NCI-H2196 treated with DMSO at 0.1 percent for 48 hours (cell line): ENCODE results near the gene SLC6A1.

ENCODE experiments used
- DNase-seq: peaks from one replicate; lab custom pipeline; 2025; ENCODE audit not compliant: unreplicated experiment; lab: John Stamatoyannopoulos, UW

SLC6A1 gene

GRCh38 chr3:10992017-10992942 is at the start of gene SLC6A1:
Gene SLC6A1 (plus strand): TSS chr3:10992748. CDS start chr3:11017212, 24,464 bp downstream.
- no peak for DNase-seq

- DNase-seq = no peak
These were observed 47.7 kb upstream of the SLC6A1 start for GRCh38 chr3:10944866-10945265.

- DNase-seq = no peak
These were observed 46.8 kb upstream of the SLC6A1 start for GRCh38 chr3:10945683-10946287.

- no peak for DNase-seq
These were observed 46.0 kb upstream of the SLC6A1 start for GRCh38 chr3:10946526-10946925.

- DNase-seq = no peak
These were observed 44.2 kb upstream of the SLC6A1 start for GRCh38 chr3:10948326-10948725.

GRCh38 chr3:10949197-10949596 is 43.4 kb upstream of the SLC6A1 start:
- no peak for DNase-seq

- no peak for DNase-seq
These were observed 41.9 kb upstream of the SLC6A1 start for GRCh38 chr3:10950476-10951294.

- DNase-seq = no peak
These were observed 41.1 kb upstream of the SLC6A1 start for GRCh38 chr3:10951295-10951926.

GRCh38 chr3:10952525-10952924 is 40.0 kb upstream of the SLC6A1 start:
- no peak for DNase-seq

GRCh38 chr3:10954740-10955139 is 37.8 kb upstream of the SLC6A1 start:
- DNase-seq = no peak

- no peak for DNase-seq
These were observed 36.7 kb upstream of the SLC6A1 start for GRCh38 chr3:10955711-10956453.

GRCh38 chr3:10956531-10956930 is 36.0 kb upstream of the SLC6A1 start:
- DNase-seq = no peak

GRCh38 chr3:10956986-10957385 is 35.6 kb upstream of the SLC6A1 start:
- no peak for DNase-seq

GRCh38 chr3:10957976-10958749 is 34.4 kb upstream of the SLC6A1 start:
- peak; percentile 63 for DNase-seq

- no peak for DNase-seq
These were observed 32.3 kb upstream of the SLC6A1 start for GRCh38 chr3:10960255-10960654.

- no peak for DNase-seq
These were observed 30.6 kb upstream of the SLC6A1 start for GRCh38 chr3:10961921-10962320.

- peak; percentile 15 for DNase-seq
These were observed 30.0 kb upstream of the SLC6A1 start for GRCh38 chr3:10962481-10963036.

GRCh38 chr3:10964537-10965167 is 27.9 kb upstream of the SLC6A1 start:
- no peak for DNase-seq

- peak; percentile 8 for DNase-seq
These were observed 24.1 kb upstream of the SLC6A1 start for GRCh38 chr3:10968401-10968800.
